ENCODE results near the gene MYBL2. TPM values are rescaled to one million over a fixed set of nuclear protein-coding genes. Genes with fewer than 3 reads are reported as not detected.
A peak's percentile ranks its signal among the peaks of the same experiment; 100 is the strongest.

The MYBL2 gene
- total and polyA plus RNA-seq, 10 donors = 8.2 to 60.0 (median 28.4) TPM

GRCh38 chr20:43681991-43682410 is 15.1 kb downstream of the MYBL2 start:
- no peaks in the 10 kb centered on the region for H3K9me3 ChIP-seq
- TF ChIP-seq POLR2AphosphoS5 (IDR thresholded peaks at IDR 0.05) (peak in 2 of 3 donors; percentile 75 to 82), POLR2A (IDR thresholded peaks at IDR 0.05) (peak in 1 of 3 donors; percentile 19), CTCF (IDR thresholded peaks at IDR 0.05 in 8 of 11, conservative IDR thresholded peaks at IDR 0.05 in 3 of 11) (peak in 3 of 11 experiments; percentile 7 to 19 (median 9))
- peak overlapping the region; percentile 51 to 91 (median 79) for H3K27ac ChIP-seq
- H3K36me3 ChIP-seq = peaks cover 0 to 28% (median 0%) of the 10 kb centered on the region in 6 donors
- H3K4me1 ChIP-seq = peaks cover 0 to 40% (median 4%) of the 10 kb centered on the region in 6 donors
- intact Hi-C loops (cut with DNase I; ENCODE audit: low total_unique reads) = no loop called here
- H3K4me3 ChIP-seq = peak overlapping the region in 2 of 8 donors; percentile 4 to 43
- WGBS, 5 donors = 32 to 55% (median 40%) methylated on average over 2 of the region's 2 CpGs
- H3K27me3 ChIP-seq (replicated peaks in 1 of 7) = no peaks in the 10 kb centered on the region
- peak; percentile 92 for DNase-seq

GRCh38 chr20:43682446-43682845 is 15.5 kb downstream of the MYBL2 start:
- Histone ChIP-seq H3K27me3 (replicated peaks in 1 of 7) (no peaks in the 10 kb centered on the region), H3K4me1 (peaks cover 0 to 40% (median 4%) of the 10 kb centered on the region in 6 donors), H3K27ac (peak overlapping the region in 7 of 8 donors; percentile 46 to 91 (median 79)), H3K9me3 (no peaks in the 10 kb centered on the region), H3K4me3 (peak overlapping the region in 1 of 8 donors; percentile 6), H3K36me3 (peaks cover 0 to 32% (median 0%) of the 10 kb centered on the region in 6 donors)
- DNase-seq = peak; percentile 81
- intact Hi-C loops (cut with DNase I; ENCODE audit: low total_unique reads) = no loop called here
- WGBS, 5 donors = 60 to 84% (median 80%) methylated on average over 9 of the region's 9 CpGs
- peak in 1 of 11 experiments; percentile 3 for TF ChIP-seq CTCF (IDR thresholded peaks at IDR 0.05 in 8 of 11, conservative IDR thresholded peaks at IDR 0.05 in 3 of 11)
- TF ChIP-seq POLR2A (IDR thresholded peaks at IDR 0.05) = no peak
- TF ChIP-seq POLR2AphosphoS5 (IDR thresholded peaks at IDR 0.05) = no peak

GRCh38 chr20:43686820-43687219 is 19.9 kb downstream of the MYBL2 start:
- no peak overlapping the region for H3K4me3 ChIP-seq
- no peaks in the 10 kb centered on the region for H3K27me3 ChIP-seq (replicated peaks in 1 of 7)
- H3K4me1 ChIP-seq = peaks cover 0 to 14% (median 4%) of the 10 kb centered on the region in 6 donors
- TF ChIP-seq POLR2AphosphoS5 (IDR thresholded peaks at IDR 0.05) (no peak), CTCF (IDR thresholded peaks at IDR 0.05 in 8 of 11, conservative IDR thresholded peaks at IDR 0.05 in 3 of 11) (no peak), POLR2A (IDR thresholded peaks at IDR 0.05) (no peak)
- no peaks in the 10 kb centered on the region for H3K9me3 ChIP-seq
- H3K36me3 ChIP-seq = peaks cover 0 to 37% (median 0%) of the 10 kb centered on the region in 6 donors
- no peak overlapping the region for H3K27ac ChIP-seq
- intact Hi-C loops (cut with DNase I; ENCODE audit: low total_unique reads) = no loop called here
- 91 to 97% (median 95%) methylated on average over 13 of the region's 13 CpGs for WGBS, 5 donors
- no peak for DNase-seq

GRCh38 chr20:43689165-43689564 is 22.3 kb downstream of the MYBL2 start:
- Histone ChIP-seq H3K27ac (no peak overlapping the region), H3K27me3 (replicated peaks in 1 of 7) (no peaks in the 10 kb centered on the region), H3K4me1 (peaks cover 0 to 5% (median 0%) of the 10 kb centered on the region in 6 donors), H3K36me3 (peaks cover 0 to 46% (median 0%) of the 10 kb centered on the region in 6 donors), H3K4me3 (no peak overlapping the region), H3K9me3 (no peaks in the 10 kb centered on the region)
- no peak for DNase-seq
- TF ChIP-seq CTCF (IDR thresholded peaks at IDR 0.05 in 8 of 11, conservative IDR thresholded peaks at IDR 0.05 in 3 of 11) (no peak), POLR2A (IDR thresholded peaks at IDR 0.05) (no peak), POLR2AphosphoS5 (IDR thresholded peaks at IDR 0.05) (no peak)
- intact Hi-C loops (cut with DNase I; ENCODE audit: low total_unique reads) = no loop called here
- WGBS, 5 donors = 81 to 98% (median 95%) methylated on average over 4 of the region's 4 CpGs

All from spleen (tissue), 11 donors.